ENCODE measurements around the gene ARHGAP24. TPM values are rescaled to one million over a fixed set of nuclear protein-coding genes. Genes with fewer than 3 reads are reported as not detected.

The ARHGAP24 gene
- total and polyA plus RNA-seq, 12 donors, result 0.72 to 53.4 (median 4.4) TPM

DNA sequence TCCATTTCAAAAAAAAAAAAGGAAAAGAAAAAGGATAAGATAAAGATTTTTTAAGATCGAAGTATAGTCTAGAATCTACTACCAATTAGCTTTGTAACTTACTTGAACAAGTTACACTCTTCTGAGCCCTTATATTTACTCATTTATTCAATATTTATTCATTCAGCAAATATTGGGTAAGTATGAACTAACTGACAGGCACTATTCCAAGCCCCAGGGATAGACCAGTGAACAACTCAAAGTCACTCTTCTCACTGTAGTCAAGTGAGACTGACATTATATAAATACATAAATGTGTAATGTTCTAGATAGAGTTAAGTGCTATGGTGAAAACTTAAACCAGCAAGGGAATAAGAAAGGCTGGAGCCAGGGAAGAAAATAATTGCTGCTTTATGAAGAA lies 131.6 kb downstream of the ARHGAP24 start:
- Histone ChIP-seq H3K36me3 (replicated peaks in 1 of 2) (no peaks in the 10 kb centered on the region), H3K4me1 (replicated peaks in 1 of 2) (peaks cover 0 to 10% of the 10 kb centered on the region in 2 donors), H3K4me3 (no peak overlapping the region), H3K27ac (no peak overlapping the region), H3K27me3 (no peaks in the 10 kb centered on the region), H3K9me3 (replicated peaks in 1 of 3) (peaks cover 0 to 4% (median 0%) of the 10 kb centered on the region in 3 donors)
- intact Hi-C loops (cut with DNase I), result no loop called here
- TF ChIP-seq, protein P1, sequence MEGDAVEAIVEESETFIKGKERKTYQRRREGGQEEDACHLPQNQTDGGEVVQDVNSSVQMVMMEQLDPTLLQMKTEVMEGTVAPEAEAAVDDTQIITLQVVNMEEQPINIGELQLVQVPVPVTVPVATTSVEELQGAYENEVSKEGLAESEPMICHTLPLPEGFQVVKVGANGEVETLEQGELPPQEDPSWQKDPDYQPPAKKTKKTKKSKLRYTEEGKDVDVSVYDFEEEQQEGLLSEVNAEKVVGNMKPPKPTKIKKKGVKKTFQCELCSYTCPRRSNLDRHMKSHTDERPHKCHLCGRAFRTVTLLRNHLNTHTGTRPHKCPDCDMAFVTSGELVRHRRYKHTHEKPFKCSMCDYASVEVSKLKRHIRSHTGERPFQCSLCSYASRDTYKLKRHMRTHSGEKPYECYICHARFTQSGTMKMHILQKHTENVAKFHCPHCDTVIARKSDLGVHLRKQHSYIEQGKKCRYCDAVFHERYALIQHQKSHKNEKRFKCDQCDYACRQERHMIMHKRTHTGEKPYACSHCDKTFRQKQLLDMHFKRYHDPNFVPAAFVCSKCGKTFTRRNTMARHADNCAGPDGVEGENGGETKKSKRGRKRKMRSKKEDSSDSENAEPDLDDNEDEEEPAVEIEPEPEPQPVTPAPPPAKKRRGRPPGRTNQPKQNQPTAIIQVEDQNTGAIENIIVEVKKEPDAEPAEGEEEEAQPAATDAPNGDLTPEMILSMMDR (IDR thresholded peaks at IDR 0.05), result no peak
- TF ChIP-seq POLR2A (IDR thresholded peaks at IDR 0.05), result no peak
- WGBS, 4 donors, result 89 to 100% (median 95%) methylated on average over 1 of the region's 1 CpG
- DNase-seq, result no peak

DNA sequence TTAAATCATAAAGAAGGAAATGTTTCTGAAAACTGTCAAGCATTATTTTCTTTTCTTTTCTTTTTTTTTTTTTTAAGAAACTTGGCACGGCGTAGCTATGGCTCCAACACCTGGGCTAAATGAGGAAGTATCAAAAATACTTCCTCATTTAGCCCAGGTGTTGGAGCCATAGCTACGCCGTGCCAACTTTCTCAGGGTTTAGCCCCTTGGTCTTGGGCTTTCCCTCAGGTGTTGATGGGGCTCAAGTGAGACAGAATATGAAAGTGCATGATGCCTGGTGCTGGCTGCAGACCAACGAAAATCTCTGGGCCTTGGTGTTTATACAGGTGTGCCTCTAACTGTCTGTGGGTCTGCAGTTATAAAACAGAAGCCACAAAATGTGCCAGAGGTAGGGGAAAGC lies 132.7 kb downstream of the ARHGAP24 start:
- Histone ChIP-seq H3K36me3 (replicated peaks in 1 of 2) (no peaks in the 10 kb centered on the region), H3K4me3 (no peak overlapping the region), H3K9me3 (replicated peaks in 1 of 3) (peaks cover 0 to 4% (median 0%) of the 10 kb centered on the region in 3 donors), H3K4me1 (replicated peaks in 1 of 2) (peaks cover 0 to 10% of the 10 kb centered on the region in 2 donors), H3K27ac (no peak overlapping the region), H3K27me3 (no peaks in the 10 kb centered on the region)
- intact Hi-C loops (cut with DNase I), result no loop called here
- DNase-seq, result no peak
- WGBS, 4 donors, result 70 to 76% (median 74%) methylated on average over 5 of the region's 5 CpGs
- TF ChIP-seq POLR2A (IDR thresholded peaks at IDR 0.05), result no peak

DNA sequence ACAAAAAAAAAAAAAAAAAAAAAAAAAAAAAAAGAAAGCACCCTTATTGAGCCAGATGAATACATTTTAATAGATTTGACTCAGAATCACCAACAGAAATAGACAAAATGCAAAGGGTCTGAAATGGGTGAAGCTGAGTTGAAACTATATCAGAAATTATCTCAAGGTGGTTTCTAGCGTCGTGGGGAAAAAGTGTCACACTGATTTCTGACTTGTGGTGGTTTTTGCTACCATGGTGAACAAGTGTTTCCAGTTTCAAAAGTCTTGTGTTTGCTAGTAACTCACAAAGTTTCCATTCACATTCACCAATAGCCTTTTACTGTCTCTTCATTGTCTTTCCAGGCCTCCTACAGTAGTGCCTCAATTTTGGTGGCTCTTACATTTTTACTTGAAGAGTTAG lies 135.5 kb downstream of the ARHGAP24 start:
- Histone ChIP-seq H3K4me3 (no peak overlapping the region), H3K27me3 (no peaks in the 10 kb centered on the region), H3K36me3 (replicated peaks in 1 of 2) (no peaks in the 10 kb centered on the region), H3K9me3 (replicated peaks in 1 of 3) (no peaks in the 10 kb centered on the region), H3K4me1 (replicated peaks in 1 of 2) (no peaks in the 10 kb centered on the region), H3K27ac (no peak overlapping the region)
- no peak for DNase-seq
- intact Hi-C loops (cut with DNase I), result no loop called here
- 94 to 97% (median 96%) methylated on average over 2 of the region's 2 CpGs for WGBS, 4 donors
- TF ChIP-seq, protein P1 (IDR thresholded peaks at IDR 0.05), result no peak
- TF ChIP-seq POLR2A (IDR thresholded peaks at IDR 0.05), result no peak

DNA sequence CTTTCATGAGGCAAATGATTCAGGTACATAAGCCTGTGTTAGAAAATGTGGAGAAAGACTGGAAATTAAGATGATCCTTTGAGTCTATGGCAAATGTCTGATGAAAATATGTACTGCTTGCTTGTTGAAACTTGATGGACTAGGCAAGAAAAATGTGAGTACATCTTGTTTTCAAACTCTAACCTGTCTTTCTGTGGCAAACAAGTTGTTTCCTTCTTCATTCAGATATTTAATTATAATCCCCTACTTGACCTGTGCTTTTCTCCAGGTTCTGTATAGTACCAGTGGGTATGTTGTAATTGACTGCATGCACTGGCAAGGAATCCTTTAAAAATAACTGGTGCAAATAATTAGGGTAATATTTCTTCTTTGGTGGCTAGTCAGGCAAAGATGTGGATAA lies 136.7 kb downstream of the ARHGAP24 start:
- TF ChIP-seq POLR2A (IDR thresholded peaks at IDR 0.05), result no peak
- TF ChIP-seq, protein P1 (IDR thresholded peaks at IDR 0.05), result no peak
- no peaks in the 10 kb centered on the region for H3K4me1 ChIP-seq (replicated peaks in 1 of 2)
- H3K27ac ChIP-seq, result no peak overlapping the region
- H3K27me3 ChIP-seq, result no peaks in the 10 kb centered on the region
- no peaks in the 10 kb centered on the region for H3K9me3 ChIP-seq (replicated peaks in 1 of 3)
- intact Hi-C loops (cut with DNase I), result no loop called here
- H3K4me3 ChIP-seq, result no peak overlapping the region
- H3K36me3 ChIP-seq (replicated peaks in 1 of 2), result no peaks in the 10 kb centered on the region
- DNase-seq, result no peak

DNA sequence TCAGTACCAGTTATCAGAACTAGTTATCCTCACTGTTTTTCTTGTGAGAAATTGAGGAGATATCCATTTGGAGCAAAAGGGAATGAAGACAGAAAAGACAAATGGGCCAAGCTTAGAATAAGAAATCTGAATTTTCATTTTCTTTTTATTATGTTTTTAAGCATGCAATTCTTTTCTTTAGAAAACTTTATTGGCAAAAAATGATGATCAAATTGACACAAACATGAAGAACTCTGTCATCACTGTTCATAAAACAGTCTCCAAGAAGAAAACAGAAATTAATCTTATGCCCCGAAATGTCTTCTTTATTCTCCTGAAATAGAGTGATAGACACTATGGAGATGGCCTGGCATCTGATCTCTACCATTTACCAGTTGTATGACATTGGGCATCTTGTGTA lies 139.0 kb downstream of the ARHGAP24 start:
- Histone ChIP-seq H3K27me3 (no peaks in the 10 kb centered on the region), H3K4me1 (replicated peaks in 1 of 2) (no peaks in the 10 kb centered on the region), H3K9me3 (replicated peaks in 1 of 3) (no peaks in the 10 kb centered on the region), H3K27ac (no peak overlapping the region), H3K4me3 (no peak overlapping the region), H3K36me3 (replicated peaks in 1 of 2) (no peaks in the 10 kb centered on the region)
- TF ChIP-seq, protein P1 (IDR thresholded peaks at IDR 0.05), result no peak
- no peak for TF ChIP-seq POLR2A (IDR thresholded peaks at IDR 0.05)
- intact Hi-C loops (cut with DNase I), result no loop called here
- WGBS, 4 donors, result 77 to 98% (median 84%) methylated on average over 1 of the region's 1 CpG
- DNase-seq, result no peak
